Sigmoid colon (tissue), 4 donors: ENCODE results near the gene TNXB.
"Not testable (repeated sequence)": the region's sequence is repeated elsewhere in the genome, so short reads cannot be mapped to it uniquely, and the experiment has no call there.

Experiments
- CTCF ChIP-seq, 4 experiments: fragments of 450-650 bp in 3 of 4; fragments of 200-600 bp in 1 of 4; IDR thresholded peaks; one replicate each; pipeline ENCODE4 v1.5.1; 2016 to 2019; ENCODE audit warnings: antibody characterized with exemption in 4 of 4, mild to moderate bottlenecking in 3 of 4, moderate library complexity in 2 of 4
- EP300 ChIP-seq, 4 donors: sonication (generic); formaldehyde crosslinking; IDR thresholded peaks; one replicate each; pipeline ENCODE4 v1.6.1; 2017; ENCODE audit warnings: antibody characterized with exemption in 4 of 4
- POLR2A ChIP-seq, 2 donors: fragments of 450-650 bp; IDR thresholded peaks; one replicate each; pipeline ENCODE4 v1.6.1; 2016; ENCODE audit warnings: antibody characterized with exemption in 2 of 2, mild to moderate bottlenecking in 2 of 2, moderate library complexity in 2 of 2
- POLR2AphosphoS5 ChIP-seq, 4 donors: sonication (generic); formaldehyde crosslinking; IDR thresholded peaks; one replicate each; pipeline ENCODE4 v1.6.1; 2017; ENCODE audit warnings: antibody characterized with exemption in 4 of 4

- TF ChIP-seq POLR2A, POLR2AphosphoS5, CTCF, EP300 (IDR thresholded peaks at IDR 0.05): not testable (repeated sequence)
Observed at GRCh38 chr6:31994421-31994820, 114.7 kb downstream of the TNXB start.
